ENCODE results near the gene BANP.
"Not testable (repeated sequence)": the region's sequence is repeated elsewhere in the genome, so short reads cannot be mapped to it uniquely, and the experiment has no call there.

BANP gene

DNA sequence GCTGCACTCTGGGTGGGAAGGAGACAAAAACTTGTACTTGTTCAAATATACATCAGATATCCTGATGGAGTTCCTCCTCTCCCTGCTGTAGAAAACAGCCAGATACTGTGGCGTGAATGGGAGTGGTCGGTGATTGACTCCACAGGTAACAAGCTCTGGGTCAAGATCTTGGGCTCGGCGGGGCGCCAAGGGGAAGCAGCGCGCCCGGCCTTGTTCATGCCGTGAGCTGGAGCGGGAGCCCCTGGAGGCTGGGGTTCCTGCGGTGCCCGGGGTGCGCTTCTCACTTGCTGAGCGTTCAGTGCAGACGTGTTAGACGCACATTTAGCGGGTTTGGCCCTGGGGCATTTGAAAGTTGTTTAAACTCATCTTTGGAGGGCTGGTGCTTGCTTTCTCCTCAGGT lies 44.4 kb downstream of the BANP start:
- no peaks in the 10 kb centered on the region for H3K4me1 Mint-ChIP-seq
- no peak for DNase-seq
- no peak overlapping the region for H3K27ac Mint-ChIP-seq

GRCh38 chr16:87996962-87997880 lies 46.0 kb downstream of the BANP start:
- Mint-ChIP-seq H3K4me3 (no peak overlapping the region), H3K27me3 (no peaks in the 10 kb centered on the region), H3K9me3 (no peaks in the 10 kb centered on the region), H3K36me3 (peaks cover 25% of the 10 kb centered on the region), H3K4me1 (no peaks in the 10 kb centered on the region), H3K27ac (no peak overlapping the region)
- DNase-seq, result no peak
- CTCF ChIA-PET, result interaction anchor here (0.7 to 1.2 kb wide), 2 partner anchors 11 to 304 kb away, joined by 3 read pairs; no protein-coding TSS in a partner anchor

More for the DNA sequence above, 44.4 kb downstream of the BANP start:
- CTCF ChIA-PET, result no interaction called here
- Mint-ChIP-seq H3K9me3 (no peaks in the 10 kb centered on the region), H3K4me3 (no peak overlapping the region), H3K36me3 (peaks cover 18% of the 10 kb centered on the region), H3K27me3 (no peaks in the 10 kb centered on the region)

- peak overlapping the region; percentile 14 for H3K27ac Mint-ChIP-seq
- H3K4me1 Mint-ChIP-seq, H3K27me3 Mint-ChIP-seq, H3K4me3 Mint-ChIP-seq, DNase-seq, H3K9me3 Mint-ChIP-seq: not testable (repeated sequence)
- CTCF ChIA-PET, result interaction anchor here (0.7 to 1.2 kb wide), 2 partner anchors 10 to 305 kb away, joined by 3 read pairs; no protein-coding TSS in a partner anchor
- peaks cover 24% of the 10 kb centered on the region for H3K36me3 Mint-ChIP-seq
Observed at GRCh38 chr16:87998184-87998793, 47.1 kb downstream of the BANP start.

DNA sequence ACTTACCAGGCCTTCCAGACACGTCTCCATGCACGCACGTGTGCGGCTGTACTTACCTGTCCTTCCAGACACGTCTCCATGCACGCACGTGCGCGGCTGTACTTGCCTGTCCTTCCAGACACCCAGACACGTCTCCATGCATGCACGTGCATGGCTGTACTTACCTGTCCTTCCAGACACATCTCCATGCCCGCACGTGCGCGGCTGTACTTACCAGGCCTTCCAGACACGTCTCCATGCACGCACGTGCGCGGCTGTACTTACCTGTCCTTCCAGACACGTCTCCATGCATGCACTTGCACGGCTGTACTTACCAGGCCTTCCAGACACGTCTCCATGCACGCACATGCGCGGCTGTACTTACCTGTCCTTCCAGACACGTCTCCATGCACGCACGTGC lies 47.8 kb downstream of the BANP start:
- H3K9me3 Mint-ChIP-seq, DNase-seq, H3K27ac Mint-ChIP-seq, H3K4me1 Mint-ChIP-seq, H3K27me3 Mint-ChIP-seq, H3K4me3 Mint-ChIP-seq, CTCF ChIA-PET: not testable (repeated sequence)
- H3K36me3 Mint-ChIP-seq, result peaks cover 25% of the 10 kb centered on the region

DNA sequence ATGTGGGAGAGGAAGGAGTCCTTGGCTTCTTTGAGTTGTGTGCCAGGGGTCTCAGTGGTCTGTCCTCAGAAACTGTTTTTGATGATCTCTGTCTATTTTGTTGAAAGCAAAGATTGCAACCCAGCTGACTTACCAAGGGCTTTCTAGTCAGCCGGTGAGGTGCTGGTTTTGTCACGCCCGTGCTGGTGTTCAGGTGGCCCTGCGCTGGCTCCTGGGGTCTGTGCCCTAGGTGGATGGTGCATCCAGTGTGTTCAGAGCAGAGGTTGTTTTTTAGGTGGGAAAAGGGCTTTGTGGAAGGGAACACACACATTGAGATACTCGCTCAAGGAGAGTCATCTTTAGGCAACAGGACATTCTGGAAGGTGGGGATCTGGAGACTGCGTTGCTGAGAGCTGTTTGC lies 51.0 kb downstream of the BANP start:
- peaks cover 34% of the 10 kb centered on the region for H3K36me3 Mint-ChIP-seq
- H3K9me3 Mint-ChIP-seq, result no peaks in the 10 kb centered on the region
- CTCF ChIA-PET, result no interaction called here
- DNase-seq, result no peak
- H3K27me3 Mint-ChIP-seq, result no peaks in the 10 kb centered on the region
- no peak overlapping the region for H3K4me3 Mint-ChIP-seq
- no peaks in the 10 kb centered on the region for H3K4me1 Mint-ChIP-seq
- H3K27ac Mint-ChIP-seq, result no peak overlapping the region

DNA sequence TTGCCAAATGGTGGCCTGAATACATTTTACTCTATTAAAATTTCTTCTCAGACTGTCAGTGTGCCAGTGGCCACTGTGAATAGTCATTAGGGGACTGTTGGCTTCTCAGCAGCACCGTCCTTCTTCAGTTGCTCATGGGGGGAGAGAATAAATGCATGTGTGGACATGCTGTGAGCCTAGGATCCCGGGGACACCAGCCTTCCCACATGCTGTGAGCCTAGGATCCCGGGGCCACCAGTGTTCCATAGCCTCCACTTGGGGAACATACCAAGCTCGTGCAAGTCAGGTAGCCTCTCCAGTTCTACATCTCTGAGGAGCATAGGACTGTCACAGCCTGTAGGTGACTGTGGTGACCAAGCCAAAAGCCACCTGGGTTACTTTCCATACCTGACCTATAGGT lies 51.5 kb downstream of the BANP start:
- CTCF ChIA-PET, result no interaction called here
- Mint-ChIP-seq H3K27ac (no peak overlapping the region), H3K4me3 (no peak overlapping the region), H3K4me1 (no peaks in the 10 kb centered on the region), H3K9me3 (no peaks in the 10 kb centered on the region), H3K36me3 (peaks cover 35% of the 10 kb centered on the region), H3K27me3 (no peaks in the 10 kb centered on the region)
- no peak for DNase-seq

DNA sequence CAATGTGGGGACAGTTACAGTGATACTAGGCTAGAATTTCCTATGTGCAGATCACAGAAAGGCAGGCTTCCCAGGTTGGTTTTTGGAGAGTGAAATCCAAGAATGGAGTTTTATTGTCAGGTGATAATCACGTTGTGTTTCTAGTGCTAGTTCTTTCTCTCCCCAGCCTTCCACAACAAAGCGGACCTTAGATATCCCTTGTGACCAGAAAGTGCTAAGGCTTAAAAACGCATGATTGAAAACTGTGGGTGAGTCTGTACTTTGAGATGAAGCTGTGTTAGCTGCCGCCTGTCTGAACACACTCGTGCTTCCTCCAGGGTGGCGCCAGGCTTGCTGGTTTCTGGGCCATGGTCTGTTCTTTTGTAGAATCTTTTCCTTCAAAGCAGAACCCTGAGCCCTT lies 52.1 kb downstream of the BANP start:
- Mint-ChIP-seq H3K4me1 (no peaks in the 10 kb centered on the region), H3K27me3 (no peaks in the 10 kb centered on the region), H3K27ac (no peak overlapping the region), H3K4me3 (no peak overlapping the region), H3K36me3 (peaks cover 36% of the 10 kb centered on the region), H3K9me3 (no peaks in the 10 kb centered on the region)
- CTCF ChIA-PET, result no interaction called here
- DNase-seq, result no peak

- no peaks in the 10 kb centered on the region for H3K4me1 Mint-ChIP-seq
- CTCF ChIA-PET, result no interaction called here
- no peaks in the 10 kb centered on the region for H3K27me3 Mint-ChIP-seq
- no peak overlapping the region for H3K4me3 Mint-ChIP-seq
- no peaks in the 10 kb centered on the region for H3K9me3 Mint-ChIP-seq
- DNase-seq, result no peak
- H3K27ac Mint-ChIP-seq, result no peak overlapping the region
- peaks cover 36% of the 10 kb centered on the region for H3K36me3 Mint-ChIP-seq
Observed at GRCh38 chr16:88003736-88004135, 52.5 kb downstream of the BANP start.

DNA sequence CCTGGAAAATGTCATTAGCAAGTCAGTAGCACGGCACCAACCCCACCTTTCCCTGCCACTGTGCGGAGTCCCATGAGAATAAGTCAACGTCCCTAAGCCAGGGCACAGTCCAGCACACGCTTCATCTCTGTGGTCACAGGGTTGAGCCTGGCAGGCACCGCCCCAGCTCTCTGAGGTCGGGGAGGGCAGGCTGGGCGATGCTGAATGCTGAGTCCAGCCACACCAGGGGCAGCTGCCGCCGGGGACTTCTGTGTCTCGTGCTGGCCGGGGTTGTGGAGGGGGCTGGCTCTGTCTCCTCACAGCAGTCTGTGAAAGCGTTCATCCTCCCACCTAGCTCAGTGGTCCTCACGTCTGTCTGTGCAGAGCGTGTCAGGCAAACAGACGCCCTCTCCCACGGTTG lies 53.2 kb downstream of the BANP start:
- H3K4me3 Mint-ChIP-seq, result no peak overlapping the region
- DNase-seq, result no peak
- no peaks in the 10 kb centered on the region for H3K27me3 Mint-ChIP-seq
- peaks cover 35% of the 10 kb centered on the region for H3K36me3 Mint-ChIP-seq
- H3K4me1 Mint-ChIP-seq, result no peaks in the 10 kb centered on the region
- no peaks in the 10 kb centered on the region for H3K9me3 Mint-ChIP-seq
- H3K27ac Mint-ChIP-seq, result no peak overlapping the region
- CTCF ChIA-PET, result interaction anchor here (1.0 to 1.3 kb wide), 2 partner anchors 44 to 48 kb away, joined by 3 read pairs; no protein-coding TSS in a partner anchor

- CTCF ChIA-PET, result interaction anchor here (1.0 to 1.3 kb wide), 2 partner anchors 45 to 49 kb away, joined by 3 read pairs; no protein-coding TSS in a partner anchor
- H3K4me1 Mint-ChIP-seq, result no peaks in the 10 kb centered on the region
- DNase-seq, result no peak
- H3K27ac Mint-ChIP-seq, result no peak overlapping the region
- H3K36me3 Mint-ChIP-seq, result peaks cover 35% of the 10 kb centered on the region
- no peaks in the 10 kb centered on the region for H3K9me3 Mint-ChIP-seq
- no peaks in the 10 kb centered on the region for H3K27me3 Mint-ChIP-seq
- H3K4me3 Mint-ChIP-seq, result no peak overlapping the region
Observed at GRCh38 chr16:88005181-88005581, 53.9 kb downstream of the BANP start.

DNA sequence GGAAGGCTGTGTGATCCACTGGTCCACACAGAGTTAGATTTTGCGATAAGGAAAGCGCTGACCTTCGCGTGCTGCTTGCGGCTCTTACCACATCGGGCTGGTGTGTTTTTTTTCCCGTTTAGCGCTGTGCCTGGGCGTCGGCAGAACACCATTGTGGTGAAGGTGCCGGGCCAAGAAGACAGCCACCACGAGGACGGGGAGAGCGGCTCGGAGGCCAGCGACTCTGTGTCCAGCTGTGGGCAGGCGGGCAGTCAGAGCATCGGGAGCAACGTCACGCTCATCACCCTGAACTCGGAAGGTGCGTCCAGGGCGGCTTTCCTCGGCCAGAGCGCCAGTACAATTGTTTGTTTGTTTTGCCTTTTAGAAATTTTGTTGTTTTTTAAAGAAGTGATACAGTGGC lies 54.7 kb downstream of the BANP start:
- CTCF ChIA-PET, result no interaction called here
- DNase-seq, result no peak
- no peak overlapping the region for H3K4me3 Mint-ChIP-seq
- no peaks in the 10 kb centered on the region for H3K4me1 Mint-ChIP-seq
- H3K27me3 Mint-ChIP-seq, result no peaks in the 10 kb centered on the region
- H3K9me3 Mint-ChIP-seq, result no peaks in the 10 kb centered on the region
- H3K36me3 Mint-ChIP-seq, result peaks cover 35% of the 10 kb centered on the region
- H3K27ac Mint-ChIP-seq, result no peak overlapping the region

DNA sequence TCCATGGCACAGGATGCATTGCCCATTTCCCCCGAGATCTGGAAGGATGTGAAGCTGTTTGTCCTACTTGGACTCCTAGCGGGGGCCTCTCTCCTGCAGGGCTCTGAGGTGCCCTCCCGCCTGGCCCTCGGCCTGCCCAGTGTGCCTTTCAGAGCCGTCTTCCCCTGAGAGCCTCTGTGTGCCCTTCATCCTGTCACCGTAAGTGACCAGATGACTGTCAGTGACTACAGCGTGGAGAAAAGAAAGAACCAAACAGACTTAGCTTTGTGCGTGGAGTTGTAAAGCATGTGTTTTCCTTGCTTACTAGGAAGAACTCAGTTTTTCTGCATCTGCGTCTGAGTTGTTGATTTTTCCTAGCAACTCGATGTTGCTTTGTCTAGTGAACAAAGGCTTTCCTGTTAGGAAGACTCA lies 56.1 kb downstream of the BANP start:
- Mint-ChIP-seq H3K4me1 (no peaks in the 10 kb centered on the region), H3K27ac (no peak overlapping the region), H3K27me3 (no peaks in the 10 kb centered on the region), H3K9me3 (no peaks in the 10 kb centered on the region), H3K4me3 (no peak overlapping the region), H3K36me3 (peaks cover 28% of the 10 kb centered on the region)
- DNase-seq, result no peak
- CTCF ChIA-PET, result interaction anchor here (0.5 kb wide), 1 partner anchor 22 kb away, joined by 4 read pairs; no protein-coding TSS in a partner anchor

DNA sequence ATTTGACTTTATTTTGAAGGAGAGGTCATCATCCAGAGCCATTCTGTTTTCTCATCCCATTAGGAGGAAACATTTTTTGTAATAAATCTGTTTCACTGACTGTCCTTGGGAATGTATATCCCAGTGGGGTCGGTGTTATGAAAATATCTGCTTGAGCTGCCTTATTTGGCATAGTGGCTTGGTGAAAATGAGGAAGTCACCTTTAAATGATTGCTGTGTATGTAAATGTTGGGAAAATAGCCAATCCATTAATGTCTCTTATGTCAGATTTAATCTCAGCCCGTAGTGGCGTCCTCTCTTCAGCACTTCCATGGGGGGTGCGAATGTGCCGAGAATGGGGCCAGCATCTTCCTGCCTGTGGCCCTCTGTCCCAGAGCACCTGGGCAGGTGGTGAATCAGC lies 57.6 kb downstream of the BANP start:
- H3K36me3 Mint-ChIP-seq, result peaks cover 29% of the 10 kb centered on the region
- DNase-seq, result peak; percentile 15
- CTCF ChIA-PET, result interaction anchor here (0.9 kb wide), 1 partner anchor 11 kb away, joined by 3 read pairs; no protein-coding TSS in a partner anchor
- no peaks in the 10 kb centered on the region for H3K27me3 Mint-ChIP-seq
- H3K9me3 Mint-ChIP-seq, result no peaks in the 10 kb centered on the region
- H3K4me3 Mint-ChIP-seq, result no peak overlapping the region
- H3K4me1 Mint-ChIP-seq, result no peaks in the 10 kb centered on the region
- no peak overlapping the region for H3K27ac Mint-ChIP-seq

DNA sequence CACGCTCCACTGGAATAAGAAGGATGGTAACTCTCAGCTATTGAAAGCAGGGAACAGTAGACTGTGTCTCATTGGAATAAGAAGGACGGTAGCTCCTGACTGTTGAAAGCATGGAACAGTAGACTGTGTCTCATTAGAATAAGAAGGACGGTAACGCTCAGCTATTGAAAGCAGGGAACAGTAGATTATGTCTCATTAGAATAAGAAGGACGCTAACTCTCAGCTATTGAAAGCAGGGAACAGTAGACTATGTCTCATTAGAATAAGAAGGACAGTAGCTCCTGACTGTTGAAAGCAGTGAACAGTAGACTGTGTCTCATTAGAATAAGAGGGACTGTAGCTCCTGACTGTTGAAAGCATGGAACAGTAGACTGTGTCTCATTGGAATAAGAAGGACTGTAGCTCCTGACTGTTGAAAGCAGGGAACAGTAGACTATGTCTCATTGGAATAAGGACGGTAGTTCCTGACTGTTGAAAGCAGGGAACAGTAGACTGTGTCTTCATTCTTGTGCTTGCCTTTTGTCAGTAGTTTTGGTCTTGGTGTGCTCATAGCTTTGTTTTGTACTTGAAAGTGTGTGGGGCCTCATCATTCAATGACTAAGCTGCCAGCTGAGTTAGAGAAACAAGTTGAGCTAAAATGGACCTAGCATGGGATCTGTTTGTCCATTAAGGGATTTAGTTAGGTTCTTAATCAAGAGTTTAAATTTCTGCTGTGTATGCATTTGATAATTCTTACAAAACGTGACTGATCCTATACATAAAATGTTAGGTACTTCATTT lies 58.5 kb downstream of the BANP start:
- no peaks in the 10 kb centered on the region for H3K4me1 Mint-ChIP-seq
- H3K36me3 Mint-ChIP-seq, result peaks cover 26% of the 10 kb centered on the region
- no peaks in the 10 kb centered on the region for H3K27me3 Mint-ChIP-seq
- H3K9me3 Mint-ChIP-seq, result no peaks in the 10 kb centered on the region
- no peak overlapping the region for H3K27ac Mint-ChIP-seq
- no peak for DNase-seq
- CTCF ChIA-PET, result no interaction called here
- no peak overlapping the region for H3K4me3 Mint-ChIP-seq

Measured in activated naive CD4-positive, alpha-beta T cell treated with anti-CD3 and anti-CD28 coated beads, Interleukin-2, amount 10 ng/mL, durations not matched to agents 7 days and 5 days (primary cell).